ENCODE results near the gene STARD3NL. TPM values are rescaled to one million over a fixed set of nuclear protein-coding genes. Genes with fewer than 3 reads are reported as not detected.
"Not testable (repeated sequence)": the region's sequence is repeated elsewhere in the genome, so short reads cannot be mapped to it uniquely, and the experiment has no call there.

Gene STARD3NL, protein sequence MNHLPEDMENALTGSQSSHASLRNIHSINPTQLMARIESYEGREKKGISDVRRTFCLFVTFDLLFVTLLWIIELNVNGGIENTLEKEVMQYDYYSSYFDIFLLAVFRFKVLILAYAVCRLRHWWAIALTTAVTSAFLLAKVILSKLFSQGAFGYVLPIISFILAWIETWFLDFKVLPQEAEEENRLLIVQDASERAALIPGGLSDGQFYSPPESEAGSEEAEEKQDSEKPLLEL
- 10 to 100 TPM; 54.7 to 71.7 (median 66.8) TPM for polyA plus RNA-seq (ENCODE audit: insufficient read depth in 1 of 5, insufficient read length in 5 of 5, low replicate concordance in 1 of 5)
- long read RNA-seq, donor 1, transcript STARD3NL-204 (8 exons, 1,341 nt): minor isoform, 8 of 81 reads
- long read RNA-seq, donor 1, transcript STARD3NL-201 (9 exons, 1,728 nt): major isoform, 28 of 81 reads
- long read RNA-seq, donor 1, partial matches to known transcripts: 43 of 81 reads
- long read RNA-seq, donor 1, other reads (novel, unspliced or antisense): 0 of 81 reads
- long read RNA-seq, donor 2, transcript STARD3NL-201 (9 exons, 1,728 nt): major isoform, 17 of 18 reads
- long read RNA-seq, donor 2, partial matches to known transcripts: 0 of 18 reads
- long read RNA-seq, donor 2, other reads (novel, unspliced or antisense): 0 of 18 reads
- long read RNA-seq, donor 3, transcript STARD3NL-201 (9 exons, 1,728 nt): major isoform, 10 of 20 reads
- long read RNA-seq, donor 3, partial matches to known transcripts: 6 of 20 reads
- long read RNA-seq, donor 3, other reads (novel, unspliced or antisense): 0 of 20 reads
- long read RNA-seq, donor 4, transcript STARD3NL-201 (9 exons, 1,728 nt): major isoform, 15 of 18 reads
- long read RNA-seq, donor 4, partial matches to known transcripts: 0 of 18 reads
- long read RNA-seq, donor 4, other reads (novel, unspliced or antisense): 0 of 18 reads
- long read RNA-seq, donor 5, transcript STARD3NL-201 (9 exons, 1,728 nt): major isoform, 25 of 41 reads
- long read RNA-seq, donor 5, transcript STARD3NL-202 (10 exons, 1,365 nt): minor isoform, 5 of 41 reads
- long read RNA-seq, donor 5, partial matches to known transcripts: 8 of 41 reads
- long read RNA-seq, donor 5, other reads (novel, unspliced or antisense): 0 of 41 reads
- long read RNA-seq, donor 6, transcript STARD3NL-201 (9 exons, 1,728 nt): major isoform, 34 of 58 reads
- long read RNA-seq, donor 6, partial matches to known transcripts: 20 of 58 reads
- long read RNA-seq, donor 6, other reads (novel, unspliced or antisense): 0 of 58 reads
- long read RNA-seq, donor 7, transcript STARD3NL-201 (9 exons, 1,728 nt): major isoform, 14 of 15 reads
- long read RNA-seq, donor 7, partial matches to known transcripts: 0 of 15 reads
- long read RNA-seq, donor 7, other reads (novel, unspliced or antisense): 0 of 15 reads
- long read RNA-seq, donor 8, transcript STARD3NL-201 (9 exons, 1,728 nt): major isoform, 7 of 9 reads
- long read RNA-seq, donor 8, partial matches to known transcripts: 0 of 9 reads
- long read RNA-seq, donor 8, other reads (novel, unspliced or antisense): 0 of 9 reads

DNA sequence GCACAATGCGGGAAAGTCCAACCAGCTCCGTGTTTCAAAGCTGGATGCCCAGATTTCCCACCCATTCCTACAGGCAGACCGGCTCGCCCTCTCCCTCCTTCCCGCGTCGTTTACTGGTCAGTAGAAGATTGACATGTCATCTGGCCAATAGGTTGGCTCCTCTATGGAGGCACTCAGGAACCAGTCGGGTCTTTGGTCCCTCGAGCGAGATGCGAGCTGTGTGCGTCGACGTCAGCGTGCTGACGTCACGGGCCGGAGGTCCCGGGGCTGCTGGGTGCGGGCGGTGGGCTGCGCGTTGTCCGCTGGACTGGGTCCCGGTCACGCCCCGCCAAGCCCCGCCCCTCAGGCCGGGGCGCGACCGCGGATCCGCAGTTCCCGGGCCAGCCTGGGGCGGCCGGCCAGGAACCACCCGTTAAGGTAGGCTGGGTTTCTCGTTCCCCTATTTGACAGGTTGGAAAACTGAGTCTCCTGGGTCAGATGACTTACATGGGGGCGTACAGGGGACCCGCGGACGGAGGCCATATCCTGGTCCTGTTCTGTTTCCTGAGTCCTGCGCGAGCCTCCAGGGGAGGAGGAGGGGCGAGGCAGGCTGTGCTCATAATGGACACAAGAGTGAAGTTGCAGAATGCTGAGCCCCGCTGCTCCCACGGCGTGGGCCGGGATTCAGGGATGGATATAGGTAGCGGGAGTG lies at the start of gene STARD3NL:
TSS of gene STARD3NL (plus strand) at position 242 of the 691 bp plus-strand sequence. CDS start 29,260 bp downstream, outside the sequence.
- peak; percentile 100 for DNase-seq

DNA sequence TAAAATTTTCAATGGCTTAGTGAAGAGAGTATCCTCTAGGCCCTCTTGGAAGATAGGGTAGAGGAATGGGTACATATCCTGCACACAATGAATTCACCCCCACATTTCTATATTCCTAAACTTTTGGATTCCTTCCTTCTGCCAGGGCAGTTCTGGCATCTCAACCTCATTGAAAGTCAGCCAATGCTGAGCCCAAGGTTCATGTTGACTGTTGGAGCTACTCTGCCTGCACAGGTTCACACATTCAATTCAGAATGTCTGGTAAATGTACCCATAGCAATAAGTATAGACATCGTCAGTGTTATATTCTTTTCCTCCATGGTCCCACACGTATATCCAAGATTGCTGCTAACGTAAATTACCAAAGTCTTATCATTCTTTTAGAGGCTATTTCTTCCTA lies 48.9 kb upstream of the STARD3NL start:
- DNase-seq: no peak

DNA sequence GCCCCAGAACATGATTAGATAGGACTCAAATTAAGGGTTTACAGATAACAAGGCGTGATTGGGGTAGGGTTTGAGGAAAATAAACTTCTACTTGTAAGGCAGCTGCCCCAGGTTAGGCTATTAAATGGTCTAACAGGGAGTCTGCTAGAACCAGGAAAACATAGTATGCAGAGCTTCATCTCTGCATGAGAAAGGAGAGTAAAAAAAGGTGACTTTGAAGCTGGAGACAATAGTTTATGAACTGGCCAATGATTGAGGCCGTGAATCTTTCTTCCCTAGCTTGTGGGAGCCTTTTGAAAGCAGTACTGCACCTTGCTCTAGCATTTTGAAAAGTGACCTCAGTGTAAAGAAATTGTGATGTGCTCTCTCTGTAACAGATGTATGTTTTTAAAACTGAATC lies 48.5 kb upstream of the STARD3NL start:
- no peak for DNase-seq

DNA sequence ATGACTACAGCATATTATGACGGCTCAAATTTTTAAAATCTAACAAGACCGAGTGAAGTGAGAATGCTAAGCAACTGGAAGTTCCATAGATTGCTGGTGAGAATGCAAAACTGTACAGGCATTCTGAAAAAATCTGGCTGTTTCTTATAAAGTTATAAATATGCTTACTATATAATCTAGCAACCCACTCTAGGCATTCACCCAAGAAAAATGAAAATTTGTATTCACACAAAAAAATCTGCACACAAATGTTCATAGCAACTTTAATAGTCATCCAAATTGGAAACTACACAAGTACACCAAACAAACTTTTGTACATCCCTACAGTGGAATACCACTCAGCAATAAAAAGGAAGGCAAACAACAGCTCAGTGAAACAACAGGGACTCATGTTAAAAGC lies 39.9 kb upstream of the STARD3NL start:
- DNase-seq: no peak

DNA sequence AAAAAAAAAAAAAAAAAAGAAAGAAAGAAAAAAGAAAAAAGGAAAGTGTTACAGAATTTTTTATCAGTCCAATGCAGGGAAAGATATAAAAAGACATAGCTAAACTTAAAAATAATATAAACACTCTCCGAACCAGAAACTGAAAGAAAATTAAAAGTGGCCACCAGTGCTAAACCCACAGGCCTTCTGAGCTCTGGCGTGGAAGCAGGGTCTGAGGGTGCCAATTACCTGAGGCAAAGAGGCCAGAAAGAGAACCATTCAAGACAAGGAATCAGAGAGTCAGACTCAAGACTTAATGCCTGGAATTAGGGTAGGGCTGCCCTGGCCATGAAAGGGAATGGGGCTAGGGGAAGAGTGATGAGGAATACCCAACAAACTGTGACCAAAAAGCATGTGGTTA lies 36.9 kb upstream of the STARD3NL start:
- DNase-seq: no peak

DNA sequence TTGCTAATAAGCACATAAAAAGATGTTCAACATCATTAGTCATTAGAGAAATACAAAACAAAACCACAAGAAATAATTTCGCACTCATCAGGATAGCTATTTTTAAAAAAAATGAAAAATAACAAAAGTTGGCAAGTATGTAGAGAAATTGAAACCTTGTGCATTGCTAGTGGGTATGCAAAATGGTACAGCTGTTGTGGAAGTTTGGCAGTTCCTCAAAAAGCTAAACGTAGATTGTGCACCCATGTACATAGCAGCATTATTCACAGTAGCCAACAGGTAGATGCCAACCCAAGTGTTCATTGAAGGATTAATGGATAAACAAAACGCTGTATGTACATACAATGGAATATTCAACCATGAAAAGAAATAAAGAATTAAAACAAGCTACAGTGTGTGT lies 35.3 kb upstream of the STARD3NL start:
- no peak for DNase-seq

DNA sequence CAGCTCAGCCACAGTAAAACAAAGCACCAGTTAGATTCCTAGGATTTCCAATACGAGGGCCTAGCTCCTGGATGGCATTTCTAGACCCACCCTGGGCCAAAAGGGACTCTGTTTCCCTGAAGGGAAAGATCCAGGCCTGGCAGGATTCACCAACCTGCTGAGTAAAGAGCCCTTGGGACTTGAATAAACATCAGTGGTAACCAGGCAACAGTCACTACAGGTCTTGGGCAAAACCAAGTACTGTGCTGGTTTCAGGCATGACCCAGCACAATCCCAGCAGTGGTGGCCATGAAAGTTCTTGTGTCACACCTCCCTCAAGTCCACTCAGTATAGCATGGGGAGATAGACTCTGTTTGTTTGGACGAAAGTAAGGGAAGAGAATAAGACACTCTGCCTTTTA lies 31.0 kb upstream of the STARD3NL start:
- DNase-seq: no peak

DNA sequence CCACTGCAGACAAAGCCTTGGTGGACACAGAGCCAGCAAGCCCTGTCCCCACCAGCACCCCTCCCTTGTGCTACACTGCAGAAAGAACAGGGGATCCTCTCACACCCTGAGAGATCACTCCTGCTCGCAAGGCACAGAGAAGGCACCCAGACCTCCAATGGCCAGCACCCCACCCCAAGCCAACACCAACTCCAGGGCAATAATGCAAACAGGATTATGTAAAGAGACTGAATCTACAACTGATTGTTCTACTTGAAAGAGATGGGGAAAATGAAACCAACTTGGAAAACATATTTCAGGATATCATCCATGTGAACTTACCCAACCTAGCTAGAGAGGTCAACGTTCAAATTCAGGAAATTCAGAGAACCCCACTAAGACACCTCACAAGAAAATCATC lies 26.5 kb upstream of the STARD3NL start:
- DNase-seq: no peak

DNA sequence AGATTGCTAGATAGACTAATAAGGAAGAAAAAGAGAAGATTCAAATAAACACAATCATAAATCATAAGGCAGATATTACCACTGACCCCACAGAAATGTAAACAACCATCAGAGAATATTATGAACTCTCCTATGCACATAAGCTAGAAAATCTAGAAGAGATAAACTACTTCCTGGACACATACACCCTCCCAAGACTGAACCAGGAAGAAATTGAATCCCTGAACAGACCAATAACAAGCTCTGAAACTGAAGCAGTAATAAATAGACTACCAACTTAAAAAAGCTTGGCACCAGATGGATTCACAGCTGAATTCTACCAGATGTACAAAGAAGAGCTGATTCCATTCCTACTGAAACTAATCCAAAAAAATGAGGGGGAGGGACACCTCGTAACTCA lies 24.5 kb upstream of the STARD3NL start:
- DNase-seq: no peak

DNA sequence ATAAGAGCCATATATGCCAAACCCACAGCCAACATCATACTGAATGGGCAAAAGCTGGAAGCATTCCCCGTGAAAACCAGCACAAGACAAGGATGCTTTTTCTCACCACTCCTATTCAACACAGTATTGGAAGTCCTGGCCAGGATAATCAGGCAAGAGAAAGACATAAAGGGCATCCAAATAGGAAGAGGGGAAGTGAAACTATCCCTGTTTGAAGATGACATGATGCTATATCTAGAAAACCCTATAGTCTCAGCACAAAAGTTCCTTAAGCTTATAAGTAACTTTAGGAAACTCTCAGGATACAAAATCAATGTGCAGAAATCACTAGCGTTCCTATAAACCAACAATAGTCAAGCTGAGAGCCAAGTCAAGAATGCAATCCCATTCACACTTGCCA lies 23.8 kb upstream of the STARD3NL start:
- no peak for DNase-seq

DNA sequence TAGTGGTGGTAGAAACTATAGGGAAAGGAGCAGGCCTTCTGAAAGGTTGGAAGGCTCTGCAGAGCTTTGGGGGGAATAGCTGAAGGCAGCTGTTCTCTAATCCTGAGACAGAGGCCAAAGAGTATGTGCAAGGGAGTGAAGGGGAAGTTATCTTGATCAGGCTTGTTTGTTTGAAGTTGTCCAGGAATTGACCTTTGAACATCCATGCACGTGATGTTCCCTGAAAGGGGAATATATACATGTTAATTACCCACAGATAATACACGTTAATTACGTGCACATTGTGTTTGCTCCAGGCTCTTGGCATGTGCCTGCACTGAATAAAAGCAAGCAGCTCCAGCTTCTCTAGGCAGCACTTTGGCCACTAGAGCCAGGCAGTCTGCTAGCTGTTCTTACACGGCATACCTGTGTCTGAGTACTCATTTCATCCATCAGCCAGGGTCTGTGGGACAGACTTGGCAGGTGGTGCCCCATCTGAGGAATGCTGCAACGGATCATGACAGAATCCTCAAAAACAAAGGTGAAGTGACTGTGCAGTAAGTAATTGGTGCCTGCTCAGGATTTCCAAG lies 18.0 kb upstream of the STARD3NL start:
- DNase-seq: no peak

DNA sequence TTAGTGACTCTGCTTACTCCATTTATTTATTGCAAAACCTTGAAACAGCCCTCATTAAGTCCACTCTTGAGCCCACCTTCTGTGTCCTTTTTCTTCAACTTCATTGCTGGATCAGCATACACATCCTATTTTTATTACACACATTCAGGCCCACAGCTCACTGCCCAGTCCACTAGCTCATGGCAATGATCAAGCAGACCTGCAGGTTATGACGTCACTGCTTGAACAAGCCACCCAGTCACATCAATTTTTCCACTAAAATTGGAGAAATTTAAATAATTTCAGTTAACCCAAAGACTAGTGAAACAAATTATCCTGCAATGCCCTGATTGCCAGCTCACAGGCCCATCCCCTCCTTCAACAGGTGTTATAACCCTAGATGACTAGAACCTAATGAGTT lies 16.0 kb upstream of the STARD3NL start:
- DNase-seq: no peak

DNA sequence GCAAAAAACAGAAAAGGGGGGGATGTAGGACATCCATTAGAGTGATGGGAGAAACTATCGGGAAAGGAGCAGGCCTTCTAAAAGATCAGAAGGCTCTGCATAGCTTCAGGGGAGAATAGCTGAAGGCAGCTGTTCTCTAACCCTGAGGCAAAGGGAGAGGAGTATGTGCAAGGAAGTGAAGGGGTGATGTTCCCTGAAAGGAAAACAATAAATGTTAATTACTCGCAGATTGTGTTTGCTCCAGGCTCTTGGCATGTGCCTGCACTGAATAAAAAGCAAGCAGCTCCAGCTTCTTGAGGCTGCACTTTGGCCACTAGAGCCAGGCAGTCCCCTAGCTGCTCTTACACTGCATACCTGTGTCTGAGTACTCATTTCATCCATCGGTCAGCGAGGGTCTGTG lies 14.4 kb upstream of the STARD3NL start:
- no peak for DNase-seq

DNA sequence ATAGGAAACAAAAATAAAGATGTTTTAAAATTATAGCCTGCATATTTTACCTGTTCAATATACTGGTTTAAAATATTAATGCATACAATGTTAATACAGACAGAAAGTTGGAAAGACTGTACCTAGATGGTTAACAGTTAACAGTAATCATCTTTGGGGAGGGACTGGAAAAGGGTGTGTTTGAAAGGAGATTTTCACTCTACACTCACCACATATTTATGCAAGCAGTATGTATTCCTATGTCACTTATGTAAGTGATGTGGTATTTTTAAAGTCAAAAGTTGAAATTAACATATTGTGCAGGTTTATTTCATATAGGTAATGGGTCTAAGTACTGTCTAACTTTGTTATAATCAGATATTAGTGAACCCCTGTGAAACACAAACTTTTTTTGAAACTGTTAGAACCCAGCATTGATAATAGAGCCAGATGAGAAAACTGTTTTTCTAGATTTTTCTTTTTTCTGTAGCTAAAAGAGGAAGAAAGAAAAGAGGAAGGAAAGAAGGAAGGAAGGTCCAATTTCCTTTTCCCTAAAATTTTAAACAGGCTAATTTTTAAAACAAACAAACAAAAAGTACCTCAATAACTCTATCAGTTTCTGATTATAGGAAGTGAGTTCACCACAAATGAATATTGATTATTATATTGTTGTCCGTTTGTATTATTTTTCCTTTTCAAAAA lies 9.0 kb upstream of the STARD3NL start:
- no peak for DNase-seq

DNA sequence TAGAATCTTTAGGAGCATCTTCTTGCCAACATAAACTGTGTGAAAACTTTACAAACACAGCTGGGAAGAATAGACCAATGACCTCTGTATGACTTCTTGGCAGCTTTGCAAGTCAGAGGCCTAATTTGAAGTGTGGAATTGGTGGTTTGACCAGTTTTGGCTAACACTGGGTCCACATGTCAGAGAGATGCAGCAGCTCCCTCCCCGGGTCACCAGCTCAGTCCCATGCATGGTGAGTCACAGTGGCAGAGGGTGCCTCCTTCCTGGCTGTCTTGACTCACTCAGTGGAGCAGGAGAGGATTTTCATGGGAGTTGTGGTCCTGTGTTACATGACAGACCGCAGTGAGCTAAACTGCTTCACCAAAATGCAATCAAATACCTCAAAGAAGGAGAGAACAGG lies 8.2 kb upstream of the STARD3NL start:
- peak in 1 of 2 donors; percentile 17 for DNase-seq

DNA sequence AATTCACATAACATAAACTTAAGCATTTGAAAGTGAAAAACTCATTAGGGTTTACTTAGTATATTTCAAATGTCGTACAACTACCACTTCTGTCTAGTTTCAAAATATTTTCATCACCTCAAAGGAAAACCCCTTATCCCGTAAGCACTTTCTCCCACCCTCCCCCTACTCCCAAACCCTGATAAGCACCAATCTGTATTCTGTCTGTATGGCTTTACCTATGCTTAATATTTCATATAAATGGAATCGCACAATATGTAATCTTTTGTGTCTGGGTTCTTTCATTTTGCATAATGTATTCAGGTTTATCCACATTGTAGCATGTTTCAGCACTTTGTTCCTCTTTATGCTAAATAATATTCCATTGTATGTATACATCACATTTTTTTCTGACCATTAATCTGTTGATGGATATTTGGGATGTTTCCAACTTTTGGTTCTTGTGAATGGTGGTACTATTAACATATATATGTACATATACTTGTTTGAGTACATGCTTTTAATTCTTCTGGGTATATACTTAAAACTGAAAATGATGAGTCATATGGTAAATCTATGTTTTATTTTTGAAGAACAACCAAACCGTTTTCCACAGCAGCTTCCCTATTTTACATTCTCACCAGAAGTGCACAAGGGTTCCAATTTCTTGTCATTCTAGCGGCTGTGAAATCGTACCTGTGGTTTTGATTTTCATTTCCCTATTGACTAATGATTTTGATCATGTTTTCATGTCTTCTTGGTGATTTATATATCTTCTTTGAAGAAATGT lies 6.2 kb upstream of the STARD3NL start:
- DNase-seq: no peak

DNA sequence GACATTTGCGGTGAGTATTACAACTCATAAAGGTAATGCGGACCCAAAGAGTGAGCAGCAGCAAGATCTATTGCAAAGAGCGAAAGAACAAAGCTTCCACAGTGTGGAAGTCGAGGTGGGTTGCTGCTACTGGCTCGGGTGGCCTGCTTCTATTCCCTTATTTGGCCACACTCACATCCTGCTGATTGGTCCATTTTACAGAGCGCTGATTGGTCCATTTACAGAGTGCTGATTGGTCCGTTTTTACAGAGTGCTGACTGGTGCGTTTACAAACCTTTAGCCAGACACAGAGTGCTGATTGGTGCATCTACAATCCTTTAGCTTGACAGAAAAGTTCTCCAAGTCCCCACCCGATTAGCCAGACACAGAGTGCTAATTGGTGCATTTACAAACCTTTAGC lies 2.5 kb upstream of the STARD3NL start:
- not testable (repeated sequence) for DNase-seq

DNA sequence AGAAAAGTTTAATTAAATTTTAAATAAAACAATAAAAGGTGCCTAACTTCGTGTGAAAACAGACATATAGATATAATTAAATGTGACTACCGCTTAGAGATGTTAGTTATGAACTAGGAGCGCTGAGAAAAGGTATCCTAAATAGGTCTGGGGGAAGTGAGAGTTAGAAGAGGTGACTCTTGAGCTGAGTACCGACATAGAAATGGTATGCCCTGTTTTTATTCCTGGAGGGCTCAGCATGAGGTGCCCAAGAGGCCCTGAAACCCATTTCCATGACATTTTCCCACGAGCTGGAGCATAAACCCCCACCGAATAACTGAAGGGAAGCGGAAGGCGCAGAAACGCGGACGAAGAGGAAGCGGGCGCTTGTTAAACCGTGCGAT lies 433 bp upstream of the STARD3NL start:
- DNase-seq: no peak

DNA sequence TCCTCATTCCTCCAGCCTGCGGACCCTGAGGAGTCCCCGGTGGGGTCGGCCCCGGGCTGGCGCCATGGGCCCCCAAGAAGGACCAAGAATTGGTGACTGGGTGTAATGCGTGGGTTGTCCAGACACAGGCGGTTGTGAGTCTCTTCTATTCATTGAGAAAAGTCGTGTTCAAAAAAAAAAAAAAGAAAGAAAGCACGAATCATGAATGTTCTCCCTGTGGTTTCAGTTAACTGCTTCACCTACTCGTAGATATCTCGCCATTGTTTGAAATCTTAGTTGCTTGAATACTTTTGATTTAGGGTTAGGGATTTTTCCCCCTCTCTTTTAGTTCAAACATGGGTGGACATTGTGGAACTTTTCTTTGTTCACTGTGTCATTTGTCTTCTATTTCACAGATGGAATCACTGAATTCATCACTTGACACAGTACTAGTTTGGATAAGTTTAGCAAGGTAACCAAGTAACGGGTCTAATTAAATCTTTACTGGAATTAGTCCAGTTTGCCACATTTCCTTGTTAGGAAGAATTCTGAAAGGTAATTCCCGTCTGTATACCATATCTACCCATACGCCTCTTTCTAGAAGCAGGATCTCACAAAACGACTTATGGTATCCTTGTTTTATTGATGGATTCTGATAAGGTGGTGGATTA lies 775 bp downstream of the STARD3NL start:
- DNase-seq: no peak
